T-helper 22 cell (primary cell): ENCODE measurements around the gene ARID3A.
A peak's percentile ranks its signal among the peaks of the same experiment; 100 is the strongest.

Experiments
- DNase-seq: peaks from one replicate; pipeline ENCODE4 v3.0.0-alpha.2; 2020; ENCODE audit warnings: low read depth

The ARID3A gene

GRCh38 chr19:963486-963951 is 37.7 kb downstream of the ARID3A start:
- DNase-seq: no peak

- no peak for DNase-seq
Measured at GRCh38 chr19:964116-964520, 38.3 kb downstream of the ARID3A start.

DNA sequence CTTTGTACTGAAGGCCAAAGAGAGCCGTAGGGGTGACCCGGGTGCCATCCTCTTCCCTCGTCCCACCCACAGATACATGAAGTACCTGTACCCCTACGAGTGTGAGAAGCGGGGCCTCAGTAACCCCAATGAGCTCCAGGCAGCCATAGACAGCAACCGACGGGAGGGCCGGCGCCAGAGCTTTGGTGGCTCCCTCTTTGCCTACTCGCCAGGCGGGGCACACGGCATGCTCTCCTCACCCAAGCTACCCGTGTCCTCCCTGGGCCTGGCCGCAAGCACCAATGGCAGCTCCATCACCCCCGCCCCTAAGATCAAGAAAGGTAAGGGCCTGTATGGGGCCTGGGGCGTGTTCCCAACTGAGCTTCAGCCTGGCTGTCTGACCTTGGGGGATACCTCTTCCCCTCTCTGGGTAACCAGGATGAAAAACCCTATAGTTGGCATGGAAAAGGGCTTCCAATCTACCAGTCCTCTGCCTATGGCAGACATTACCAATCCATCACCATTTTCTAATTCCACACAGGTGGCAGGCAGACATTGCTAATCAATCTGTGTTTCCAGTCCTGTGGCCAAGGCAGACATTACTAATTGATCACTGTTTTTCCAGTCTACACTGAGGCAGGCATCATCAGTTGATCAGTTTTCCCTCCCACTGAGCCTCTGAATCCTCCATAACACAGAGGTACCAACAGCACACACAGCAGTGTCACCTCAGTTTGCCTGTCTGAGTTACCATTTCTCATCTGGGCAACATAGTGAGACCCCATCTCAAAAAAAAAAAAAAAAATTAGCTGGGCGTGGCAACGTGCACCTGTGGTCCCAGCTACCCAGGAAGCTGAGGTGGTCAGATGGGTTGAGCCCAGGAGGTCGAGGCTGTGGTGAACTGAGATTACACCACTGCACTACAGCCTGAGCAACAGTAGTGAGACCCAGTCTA is 39.2 kb downstream of the ARID3A start:
- no peak for DNase-seq

GRCh38 chr19:966485-967088 is 40.8 kb downstream of the ARID3A start:
- no peak for DNase-seq

DNA sequence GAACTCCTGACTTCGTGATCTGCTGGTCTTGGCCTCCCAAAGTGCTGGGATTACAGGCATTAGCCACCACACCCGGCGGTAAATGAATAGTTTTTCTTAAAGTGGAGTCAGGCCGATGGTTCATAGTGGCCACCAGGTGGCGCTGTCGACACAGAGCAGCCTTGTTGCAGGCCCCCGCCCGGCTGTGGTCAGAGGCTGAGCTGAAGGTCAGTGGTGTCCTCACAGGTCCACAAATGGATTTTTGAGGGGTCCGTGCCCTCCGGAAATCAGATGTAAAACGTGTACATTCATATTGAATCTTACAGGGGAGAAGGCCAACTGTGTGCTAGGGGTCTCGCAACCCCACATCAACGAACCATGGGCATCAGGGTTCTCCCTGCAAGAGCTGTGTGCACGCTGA is 44.9 kb downstream of the ARID3A start:
- no peak for DNase-seq

DNA sequence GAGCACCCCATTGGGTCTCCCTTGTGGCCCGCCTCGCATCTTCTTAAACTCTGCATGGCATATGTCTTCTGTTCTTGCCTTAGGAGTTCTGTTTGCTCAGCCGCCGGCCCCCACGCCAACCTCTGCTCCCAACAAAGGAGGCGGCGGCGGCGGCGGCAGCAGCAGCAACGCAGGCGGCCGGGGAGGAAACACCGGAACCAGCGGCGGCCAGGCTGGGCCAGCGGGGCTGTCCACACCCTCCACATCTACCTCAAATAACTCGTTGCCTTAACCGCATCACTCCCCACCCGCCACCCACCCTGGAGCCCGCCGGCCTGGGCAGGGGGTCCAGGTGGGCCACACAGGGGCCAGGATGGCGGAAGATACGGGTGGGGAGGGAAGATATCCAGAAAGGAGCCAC is 46.0 kb downstream of the ARID3A start:
- no peak for DNase-seq

DNA sequence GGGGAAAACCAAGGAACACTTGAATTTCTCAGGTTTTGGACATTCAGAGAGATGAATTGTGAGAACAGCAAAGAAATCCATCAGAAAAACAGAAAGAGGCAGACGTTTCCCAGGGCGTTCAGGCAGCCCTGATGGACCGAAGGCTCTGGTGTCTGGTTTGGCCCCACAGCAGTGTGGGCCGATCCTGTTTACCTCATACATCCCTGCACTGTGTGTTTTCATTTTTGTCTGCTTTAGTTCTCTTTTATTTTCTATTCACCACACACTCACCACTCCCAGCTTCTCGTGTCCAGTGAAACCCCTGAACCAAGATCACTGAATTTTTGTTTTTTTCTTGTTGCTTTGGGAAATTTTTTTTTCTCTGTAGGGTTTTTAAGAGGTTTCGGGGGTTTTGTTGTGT is 46.4 kb downstream of the ARID3A start:
- no peak for DNase-seq

DNA sequence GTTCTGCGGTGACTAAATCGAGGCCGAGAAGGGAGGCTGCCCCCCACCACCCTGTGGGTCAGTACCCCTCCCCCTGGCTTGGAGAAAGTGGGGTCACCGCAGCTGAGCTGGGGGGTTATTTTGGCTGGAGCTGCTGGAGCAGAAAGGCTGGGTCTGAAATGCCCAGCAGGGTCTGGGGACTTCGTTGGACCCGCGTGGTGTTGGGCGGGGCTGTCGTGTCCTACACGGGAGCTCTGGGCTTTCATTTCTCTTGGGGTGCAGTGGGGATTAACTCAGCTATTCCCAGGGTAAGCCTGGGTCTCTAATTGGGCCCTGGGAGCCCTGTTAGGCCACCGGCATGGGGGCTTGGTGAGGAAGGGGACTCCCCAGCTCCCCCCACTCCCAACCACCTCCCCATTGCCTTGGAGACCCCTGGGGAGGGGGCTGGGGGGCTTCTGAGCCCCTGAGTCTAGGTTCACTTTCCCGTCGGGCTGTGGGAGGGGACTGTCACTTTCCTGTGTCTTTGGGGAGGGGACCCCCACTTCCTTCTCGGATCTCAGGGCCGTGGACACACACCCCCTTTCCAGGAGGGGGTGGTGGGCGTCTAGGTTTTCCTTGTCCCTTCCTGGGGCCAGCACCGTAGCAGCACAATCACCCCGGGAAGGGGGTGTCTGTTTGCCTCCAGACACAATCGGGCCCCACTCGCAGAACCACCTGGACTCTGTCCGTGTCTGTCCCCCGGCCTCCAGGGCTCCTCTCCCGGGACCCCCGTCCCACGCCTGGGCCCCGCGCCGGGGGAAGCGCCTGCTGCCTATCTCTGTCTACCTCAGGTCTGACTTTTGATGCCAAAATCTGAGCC is 48.1 kb downstream of the ARID3A start:
- no peak for DNase-seq

DNA sequence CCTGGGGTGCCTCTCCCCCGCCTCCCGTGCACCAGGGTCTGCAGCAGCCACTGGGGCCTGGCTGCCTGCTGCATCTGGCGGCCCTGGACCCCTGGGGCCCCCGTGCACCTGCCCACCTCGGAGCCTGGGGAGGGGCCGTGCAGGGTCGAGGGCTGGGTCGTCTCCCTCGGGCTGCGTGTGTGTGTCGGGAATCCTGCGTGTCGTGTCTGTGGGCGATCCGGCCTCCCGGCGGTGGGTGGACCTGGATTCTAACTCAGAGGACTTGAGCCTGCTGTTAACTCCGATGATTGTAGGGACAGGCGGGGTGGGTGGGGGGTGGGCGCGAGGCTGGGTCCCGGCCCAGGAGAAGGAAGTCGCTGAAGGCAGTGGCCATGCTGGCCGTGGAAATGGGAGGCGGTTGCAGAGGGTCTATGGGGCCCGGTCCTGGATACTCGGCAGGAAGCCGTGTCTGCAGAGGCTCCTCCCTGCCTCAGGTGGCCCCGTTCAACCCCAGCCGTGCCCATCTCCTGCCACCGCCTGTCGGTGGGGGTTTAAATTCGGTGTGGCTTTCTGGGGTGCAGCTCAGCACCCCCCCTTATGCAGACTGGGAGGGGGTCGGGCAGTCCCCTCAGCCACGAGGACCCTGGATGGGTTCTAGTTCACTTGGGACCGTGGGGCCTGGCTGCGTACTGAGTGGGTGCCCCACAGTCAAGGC is 48.9 kb downstream of the ARID3A start:
- no peak for DNase-seq

GRCh38 chr19:976476-976875 is 50.6 kb downstream of the ARID3A start:
- no peak for DNase-seq

- no peak for DNase-seq
Measured at GRCh38 chr19:977058-977464, 51.2 kb downstream of the ARID3A start.

DNA sequence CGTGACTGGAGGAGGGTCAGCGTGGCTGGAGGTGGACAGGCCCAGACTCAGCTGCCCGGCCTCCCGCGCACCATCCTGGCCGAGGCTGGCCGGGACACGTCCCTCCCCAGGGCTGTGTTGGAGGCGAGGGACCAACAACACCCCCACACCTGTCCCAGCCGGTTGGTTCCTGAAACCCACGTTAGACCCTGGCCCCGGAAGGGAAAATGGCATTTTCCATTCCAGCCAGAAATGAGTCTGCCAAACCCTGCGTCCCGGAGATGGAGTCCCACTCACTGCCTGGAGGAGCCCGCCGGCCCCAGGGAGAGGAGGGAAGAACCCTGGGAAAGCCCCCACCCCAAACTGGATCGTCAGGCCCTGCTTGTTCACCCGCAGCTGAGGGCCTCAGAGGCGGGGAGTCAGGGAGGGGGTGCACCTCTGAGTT is 53.5 kb downstream of the ARID3A start:
- DNase-seq: no peak

- no peak for DNase-seq
Measured at GRCh38 chr19:980133-980998, 54.5 kb downstream of the ARID3A start.

GRCh38 chr19:982567-983170 is 56.8 kb downstream of the ARID3A start:
- DNase-seq: peak; percentile 42

DNA sequence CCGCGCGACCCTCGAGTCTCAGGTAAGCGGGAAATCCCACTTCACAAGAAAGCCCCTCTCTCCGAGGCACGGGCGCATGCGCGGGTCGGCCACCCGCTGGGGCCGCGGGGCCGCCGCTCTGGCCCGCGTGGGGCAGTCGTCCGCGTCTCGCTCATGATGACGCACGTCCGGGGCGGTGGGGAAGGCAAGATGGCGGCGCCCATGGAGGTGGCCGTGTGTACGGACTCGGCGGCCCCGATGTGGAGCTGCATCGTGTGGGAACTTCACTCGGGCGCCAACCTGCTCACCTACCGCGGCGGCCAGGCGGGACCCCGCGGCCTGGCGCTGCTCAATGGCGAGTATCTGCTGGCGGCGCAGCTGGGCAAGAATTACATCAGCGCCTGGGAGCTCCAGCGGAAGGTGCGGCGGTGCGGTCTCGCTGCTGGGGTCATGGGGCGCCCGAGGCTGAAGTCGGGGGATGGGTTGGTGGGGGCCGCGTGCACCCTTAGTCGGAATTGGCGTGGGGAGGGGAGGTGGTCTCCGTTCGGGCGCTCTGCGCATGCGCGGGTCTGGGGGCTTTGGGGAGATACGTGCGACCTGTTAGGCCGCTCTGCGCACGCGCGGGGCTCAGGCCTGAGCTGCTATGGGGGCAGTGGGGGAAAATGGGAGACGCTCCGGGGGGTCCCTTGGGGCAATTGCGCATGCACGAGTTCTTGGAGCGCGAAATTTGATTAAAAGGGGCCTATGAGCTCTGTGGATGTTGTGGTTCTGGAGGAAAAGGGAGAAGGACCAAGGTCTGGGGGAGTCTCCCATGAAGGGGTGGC is 58.5 kb downstream of the ARID3A start, which contains the start of gene WDR18:
Gene WDR18, plus strand, starts transcription at position 181 of the 803 bp plus-strand sequence. Its CDS starts 9 bp downstream, at position 190.
- DNase-seq: peak; percentile 77

GRCh38 chr19:986083-986482 is 60.2 kb downstream of the ARID3A start:
- no peak for DNase-seq

DNA sequence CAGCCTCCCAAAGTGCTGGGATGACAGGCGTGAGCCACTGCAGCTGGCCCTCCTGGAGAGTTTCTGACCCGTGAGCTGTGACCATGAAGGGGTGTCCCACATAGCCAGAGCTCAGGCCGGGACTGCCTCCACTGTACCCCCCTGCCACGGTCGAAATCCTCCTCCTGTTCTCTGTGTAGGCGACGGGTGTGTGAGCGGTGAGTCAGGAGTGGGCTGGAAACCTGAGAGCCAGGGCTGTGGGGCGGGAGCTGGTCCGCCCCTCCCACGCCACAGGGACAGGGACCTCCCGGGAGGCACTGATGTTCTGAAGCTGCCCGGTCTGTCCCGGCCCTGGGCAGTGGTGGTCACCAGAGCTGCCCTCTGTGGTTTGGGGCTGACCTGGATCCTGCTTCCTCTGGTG is 62.2 kb downstream of the ARID3A start:
- no peak for DNase-seq

DNA sequence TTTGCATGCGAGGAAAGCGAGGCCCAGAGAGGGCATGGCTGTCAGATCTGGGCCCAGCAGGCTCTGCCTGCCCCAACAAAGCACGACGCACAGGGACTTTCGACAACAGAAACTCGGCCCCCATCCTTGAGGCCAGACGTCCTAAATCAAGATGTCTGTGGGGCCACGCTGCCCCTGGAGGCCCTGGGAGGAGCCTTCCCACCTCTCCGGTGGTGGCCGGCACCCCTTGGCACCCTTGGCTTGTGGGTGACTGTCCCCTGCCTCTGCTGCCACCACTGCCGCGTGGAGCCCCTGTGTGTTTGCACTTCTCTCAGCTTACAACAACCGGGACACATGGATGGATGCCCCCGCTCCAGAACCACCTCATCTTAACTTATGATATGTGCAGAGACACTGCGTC is 62.7 kb downstream of the ARID3A start:
- DNase-seq: no peak

GRCh38 chr19:989381-990081 is 63.7 kb downstream of the ARID3A start:
- DNase-seq: no peak
